GM13977 (cell line): Measurements from ENCODE around the gene P2RY13.

Experiments used
- DNase-seq: peaks from one replicate; pipeline ENCODE4 v3.0.0; 2012; ENCODE audit warnings: low spot score
- in situ Hi-C: fragments of 300-500 bp; cut with MboI; formaldehyde crosslinking; loops from one replicate; pipeline ENCODE4 v1.12.0; 2022; ENCODE audit warnings: low sequenced_read_pairs, low pct_unique_long_range_greater_than_20kb, mixed read lengths, inconsistent platforms; ENCODE audit not compliant: unreplicated experiment
- TF ChIP-seq, protein P1 (sequence below): IDR thresholded peaks from 2 replicates; pipeline ENCODE4 v1.5.1; 2012; ENCODE audit warnings: mild to moderate bottlenecking, control low read depth; ENCODE audit not compliant: insufficient read depth; ENCODE audit errors: extremely low read depth, missing control alignments

P2RY13 gene

DNA sequence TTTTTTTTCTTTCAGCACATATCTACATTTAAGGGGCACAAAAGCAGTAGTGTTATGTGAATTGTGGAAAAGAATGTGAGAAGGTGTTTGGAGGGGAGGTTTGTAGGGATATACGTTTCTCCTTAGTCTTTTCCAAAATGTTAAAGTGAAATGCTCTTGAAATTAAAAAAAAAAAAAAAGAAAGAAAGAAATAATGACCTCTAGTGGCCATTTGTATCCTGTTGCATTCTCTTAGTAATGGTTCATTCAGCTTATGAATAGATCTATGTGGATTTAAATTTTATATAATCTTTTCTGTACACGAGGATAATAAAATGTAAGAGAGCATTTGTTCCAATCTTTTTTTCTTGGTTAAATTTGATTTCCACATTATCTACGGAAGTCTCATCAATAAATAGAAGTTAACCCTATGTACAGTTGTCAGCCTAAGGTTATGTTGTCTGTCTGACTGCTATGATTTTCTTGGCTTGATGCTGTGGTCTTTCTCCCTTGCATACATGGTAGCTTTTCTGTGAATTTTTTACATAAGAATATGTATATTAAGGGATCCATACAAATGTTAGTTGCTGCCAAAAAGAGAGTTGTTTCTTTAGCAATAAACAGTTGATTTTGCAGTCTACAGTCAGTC lies 1.7 kb downstream of the P2RY13 start:
- TF ChIP-seq, protein P1, sequence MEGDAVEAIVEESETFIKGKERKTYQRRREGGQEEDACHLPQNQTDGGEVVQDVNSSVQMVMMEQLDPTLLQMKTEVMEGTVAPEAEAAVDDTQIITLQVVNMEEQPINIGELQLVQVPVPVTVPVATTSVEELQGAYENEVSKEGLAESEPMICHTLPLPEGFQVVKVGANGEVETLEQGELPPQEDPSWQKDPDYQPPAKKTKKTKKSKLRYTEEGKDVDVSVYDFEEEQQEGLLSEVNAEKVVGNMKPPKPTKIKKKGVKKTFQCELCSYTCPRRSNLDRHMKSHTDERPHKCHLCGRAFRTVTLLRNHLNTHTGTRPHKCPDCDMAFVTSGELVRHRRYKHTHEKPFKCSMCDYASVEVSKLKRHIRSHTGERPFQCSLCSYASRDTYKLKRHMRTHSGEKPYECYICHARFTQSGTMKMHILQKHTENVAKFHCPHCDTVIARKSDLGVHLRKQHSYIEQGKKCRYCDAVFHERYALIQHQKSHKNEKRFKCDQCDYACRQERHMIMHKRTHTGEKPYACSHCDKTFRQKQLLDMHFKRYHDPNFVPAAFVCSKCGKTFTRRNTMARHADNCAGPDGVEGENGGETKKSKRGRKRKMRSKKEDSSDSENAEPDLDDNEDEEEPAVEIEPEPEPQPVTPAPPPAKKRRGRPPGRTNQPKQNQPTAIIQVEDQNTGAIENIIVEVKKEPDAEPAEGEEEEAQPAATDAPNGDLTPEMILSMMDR: peak; percentile 53
- in situ Hi-C loops: no loop called here
- peak; percentile 18 for DNase-seq

DNA sequence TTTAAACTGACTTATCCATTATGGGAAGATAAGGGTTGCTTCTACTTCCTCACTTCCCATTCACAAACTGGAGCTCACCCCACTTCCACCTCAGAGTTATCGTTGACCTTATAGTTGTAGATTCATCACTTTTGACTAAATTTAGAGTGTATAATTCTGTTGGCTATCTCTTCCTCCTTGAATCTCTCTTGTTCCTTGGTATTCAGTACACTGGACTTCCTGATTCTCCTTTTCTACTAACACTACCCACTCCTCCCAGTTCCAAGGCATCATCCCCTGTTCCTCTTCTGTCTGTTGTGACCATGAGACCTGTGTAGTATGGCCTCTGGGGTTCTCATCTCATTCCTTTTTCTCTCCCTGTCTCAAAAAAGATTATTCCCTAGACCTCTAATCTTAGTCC lies 6.8 kb downstream of the P2RY13 start:
- TF ChIP-seq, protein P1: no peak
- in situ Hi-C loops: no loop called here
- DNase-seq: no peak

DNA sequence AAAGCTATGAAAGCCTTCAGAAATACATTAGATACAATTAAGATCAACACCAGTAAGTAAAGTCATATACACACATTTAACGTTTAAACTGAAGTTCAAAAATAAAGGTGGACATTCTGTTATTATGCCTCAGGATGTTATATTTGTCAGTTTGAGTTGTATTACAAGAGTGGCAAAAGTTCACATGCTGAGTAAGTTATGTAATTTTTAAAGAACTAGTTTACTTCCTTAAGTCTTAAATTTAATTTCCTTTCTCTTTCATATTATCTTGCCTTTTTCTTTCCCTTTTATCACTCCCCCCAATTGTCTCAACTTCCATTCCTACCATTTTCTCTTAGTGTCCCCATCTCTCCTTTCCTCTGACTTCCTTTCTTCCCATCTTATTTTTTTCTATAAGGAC lies 7.8 kb downstream of the P2RY13 start:
- TF ChIP-seq, protein P1: no peak
- DNase-seq: no peak

DNA sequence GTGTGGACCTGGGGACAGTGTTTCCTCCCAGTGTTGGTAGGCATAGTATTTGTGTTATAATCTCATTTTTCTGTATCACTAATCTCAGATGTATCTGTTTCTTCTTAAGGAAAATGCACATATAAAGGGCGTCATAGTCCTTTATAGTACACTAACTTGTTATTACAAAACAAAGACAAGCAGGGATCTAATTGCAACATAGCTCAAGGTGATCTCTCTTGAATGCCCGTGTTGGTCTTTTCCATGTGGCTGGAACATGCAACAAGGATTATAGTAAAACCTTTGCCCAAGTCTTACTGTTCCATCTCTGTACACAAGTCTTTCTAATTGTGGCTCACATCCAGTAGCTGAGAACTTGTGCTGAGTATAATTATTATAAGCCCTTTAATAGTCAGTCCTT lies 9.2 kb downstream of the P2RY13 start:
- TF ChIP-seq, protein P1: no peak
- in situ Hi-C loops: no loop called here
- DNase-seq: no peak

More for the DNA sequence above, 7.8 kb downstream of the P2RY13 start:
- in situ Hi-C loops: no loop called here

DNA sequence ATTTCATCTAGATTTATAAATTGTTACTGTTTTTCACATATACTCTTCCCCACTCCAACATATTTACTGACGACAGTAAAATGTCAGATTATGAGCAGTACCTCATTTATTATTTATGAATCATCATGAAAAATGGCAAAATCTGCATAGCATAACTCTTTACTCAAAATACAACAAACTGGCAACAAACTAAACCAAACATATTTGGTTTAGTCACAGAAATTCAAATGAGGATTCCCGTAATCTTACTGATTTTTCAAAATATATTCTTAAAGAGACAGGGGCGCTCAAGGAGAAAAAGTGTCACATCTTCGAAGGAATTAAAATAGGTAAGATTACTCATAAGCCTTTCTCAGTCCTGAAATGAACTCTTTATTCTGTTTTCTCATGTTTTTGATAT lies 9.7 kb downstream of the P2RY13 start:
- no peak for DNase-seq
- in situ Hi-C loops: no loop called here
- TF ChIP-seq, protein P1: no peak

DNA sequence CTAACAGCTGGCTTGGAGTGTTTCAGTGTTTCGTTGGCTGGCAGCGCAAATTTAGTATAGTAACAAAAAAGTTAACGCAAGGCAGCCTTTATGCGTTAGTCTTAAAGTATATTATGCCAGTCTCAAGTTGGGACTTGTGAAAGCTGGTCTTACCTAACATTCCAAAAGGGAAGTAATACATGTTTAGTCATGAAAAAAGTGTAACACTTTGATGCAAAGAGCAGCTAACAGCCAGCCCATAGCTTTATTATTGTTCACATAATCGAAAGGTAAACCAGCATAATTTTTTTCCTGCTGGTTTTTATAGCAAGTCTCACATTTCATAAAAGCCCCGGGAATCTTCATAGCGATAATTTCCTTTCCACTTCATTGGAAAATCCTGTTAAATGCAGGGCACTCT lies 10.4 kb downstream of the P2RY13 start:
- DNase-seq: no peak
- TF ChIP-seq, protein P1: no peak
- in situ Hi-C loops: no loop called here

DNA sequence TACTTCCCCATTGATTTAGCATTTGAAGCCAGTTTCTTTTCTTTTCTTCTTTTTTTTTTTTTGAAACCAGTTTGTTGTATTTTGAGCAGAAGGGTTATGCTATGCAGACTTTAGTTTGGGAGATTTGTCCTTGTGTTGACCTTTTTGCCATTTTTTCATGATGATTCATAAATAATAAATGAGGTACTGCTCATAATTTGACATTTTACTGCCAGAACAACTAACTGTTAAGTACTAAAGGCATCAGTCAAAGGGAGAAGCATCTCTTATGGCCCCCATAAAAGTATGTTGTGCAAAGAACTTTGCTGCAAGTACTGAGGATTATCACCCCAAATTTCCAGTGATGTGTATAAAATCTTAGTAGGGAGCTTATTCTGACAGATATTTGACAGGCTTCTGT lies 11.0 kb downstream of the P2RY13 start:
- TF ChIP-seq, protein P1: no peak
- in situ Hi-C loops: no loop called here
- no peak for DNase-seq
